Measurements from ENCODE around the gene GCNT2.
"Not testable (repeated sequence)": the region's sequence is repeated elsewhere in the genome, so short reads cannot be mapped to it uniquely, and the experiment has no call there.

Gene GCNT2

GRCh38 chr6:10491905-10492304 lies 29.2 kb upstream of the GCNT2 start:
- H3K27me3 ChIP-seq (ENCODE audit: low read depth); H3K4me1 ChIP-seq; H3K36me3 ChIP-seq (replicated peaks); H3K9me3 ChIP-seq; DNase-seq (ENCODE audit: low spot score in 2 of 2); H3K4me3 ChIP-seq: not testable (repeated sequence)
- in situ Hi-C loops (cut with MboI; ENCODE audit: low sequenced_read_pairs) = loop anchor here (25.0 kb wide), 2 partner anchors 295 to 570 kb away; no protein-coding TSS in a partner anchor

GRCh38 chr6:10495029-10495428 lies 26.1 kb upstream of the GCNT2 start:
- no peak overlapping the region for H3K4me3 ChIP-seq
- DNase-seq (ENCODE audit: low spot score in 2 of 2) = no peak
- in situ Hi-C loops (cut with MboI; ENCODE audit: low sequenced_read_pairs) = loop anchor here (25.0 kb wide), 2 partner anchors 292 to 567 kb away; no protein-coding TSS in a partner anchor
- H3K4me1 ChIP-seq = no peaks in the 10 kb centered on the region
- H3K9me3 ChIP-seq = no peaks in the 10 kb centered on the region
- H3K27me3 ChIP-seq (ENCODE audit: low read depth) = no peaks in the 10 kb centered on the region
- no peaks in the 10 kb centered on the region for H3K36me3 ChIP-seq (replicated peaks)

- in situ Hi-C loops (cut with MboI; ENCODE audit: low sequenced_read_pairs) = loop anchor here (25.0 kb wide), 1 partner anchor 182 kb away; the partner anchor contains the start of genes C6orf52 and PAK1IP1
- Histone ChIP-seq H3K4me1 (peaks cover 14% of the 10 kb centered on the region), H3K9me3 (no peaks in the 10 kb centered on the region), H3K27me3 (ENCODE audit: low read depth) (no peaks in the 10 kb centered on the region), H3K4me3 (no peak overlapping the region), H3K36me3 (replicated peaks) (no peaks in the 10 kb centered on the region)
- peak; percentile 84 to 87 for DNase-seq (ENCODE audit: low spot score in 2 of 2)
Measured at GRCh38 chr6:10505529-10505928, 15.6 kb upstream of the GCNT2 start.

- H3K4me1 ChIP-seq = peaks cover 14% of the 10 kb centered on the region
- no peaks in the 10 kb centered on the region for H3K9me3 ChIP-seq
- no peaks in the 10 kb centered on the region for H3K36me3 ChIP-seq (replicated peaks)
- no peaks in the 10 kb centered on the region for H3K27me3 ChIP-seq (ENCODE audit: low read depth)
- in situ Hi-C loops (cut with MboI; ENCODE audit: low sequenced_read_pairs) = loop anchor here (25.0 kb wide), 1 partner anchor 180 kb away; the partner anchor contains the start of genes C6orf52 and PAK1IP1
- no peak overlapping the region for H3K4me3 ChIP-seq
- no peak for DNase-seq (ENCODE audit: low spot score in 2 of 2)
Measured at GRCh38 chr6:10507298-10507697, 13.9 kb upstream of the GCNT2 start.

GRCh38 chr6:10507715-10508114 lies 13.4 kb upstream of the GCNT2 start:
- Histone ChIP-seq H3K4me3 (no peak overlapping the region), H3K4me1 (peaks cover 14% of the 10 kb centered on the region), H3K36me3 (replicated peaks) (no peaks in the 10 kb centered on the region), H3K9me3 (no peaks in the 10 kb centered on the region), H3K27me3 (ENCODE audit: low read depth) (no peaks in the 10 kb centered on the region)
- no peak for DNase-seq (ENCODE audit: low spot score in 2 of 2)
- in situ Hi-C loops (cut with MboI; ENCODE audit: low sequenced_read_pairs) = loop anchor here (25.0 kb wide), 1 partner anchor 180 kb away; the partner anchor contains the start of genes C6orf52 and PAK1IP1

DNA sequence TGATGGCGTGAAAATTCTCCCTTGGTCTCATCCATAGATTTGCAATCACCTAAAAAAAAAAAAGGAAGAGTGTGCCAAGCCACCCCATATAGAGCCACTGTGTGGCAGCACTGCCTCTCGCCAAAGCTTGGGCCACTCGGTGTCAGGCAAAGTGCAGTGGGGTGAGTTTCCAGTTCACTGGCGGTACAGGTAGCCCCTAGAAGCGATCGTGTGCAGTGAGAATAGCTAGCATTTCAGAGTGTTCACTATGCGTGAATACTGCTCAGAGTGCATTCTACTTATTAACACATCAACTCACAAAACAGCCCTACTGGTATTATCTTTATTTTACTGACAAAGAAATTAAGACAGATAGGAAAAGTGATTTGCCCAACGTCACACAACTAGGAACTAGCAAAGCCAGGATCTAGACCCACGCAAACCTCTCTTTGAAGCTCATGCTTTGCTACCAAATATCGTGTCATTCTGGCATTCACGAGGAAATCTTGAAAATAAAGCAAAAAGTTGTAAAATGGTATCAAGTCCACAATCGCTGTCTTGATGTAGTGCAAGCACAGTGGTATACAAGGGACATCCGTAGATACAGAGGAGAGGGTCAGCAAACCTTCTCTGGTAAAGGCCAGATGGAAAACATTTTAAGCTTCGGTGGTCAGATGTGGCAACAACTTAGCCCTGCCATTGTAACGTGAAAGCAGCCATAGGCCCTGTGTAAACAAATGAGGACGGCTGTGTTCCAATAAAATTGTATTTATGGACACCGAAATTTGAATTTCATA lies 10.4 kb upstream of the GCNT2 start:
- H3K36me3 ChIP-seq (replicated peaks) = no peaks in the 10 kb centered on the region
- H3K4me3 ChIP-seq = no peak overlapping the region
- DNase-seq (ENCODE audit: low spot score in 2 of 2) = peak; percentile 52 to 73
- no peaks in the 10 kb centered on the region for H3K9me3 ChIP-seq
- H3K27me3 ChIP-seq (ENCODE audit: low read depth) = no peaks in the 10 kb centered on the region
- peaks cover 7% of the 10 kb centered on the region for H3K4me1 ChIP-seq
- in situ Hi-C loops (cut with MboI; ENCODE audit: low sequenced_read_pairs) = loop anchor here (25.0 kb wide), 1 partner anchor 177 kb away; the partner anchor contains the start of genes C6orf52 and PAK1IP1

DNA sequence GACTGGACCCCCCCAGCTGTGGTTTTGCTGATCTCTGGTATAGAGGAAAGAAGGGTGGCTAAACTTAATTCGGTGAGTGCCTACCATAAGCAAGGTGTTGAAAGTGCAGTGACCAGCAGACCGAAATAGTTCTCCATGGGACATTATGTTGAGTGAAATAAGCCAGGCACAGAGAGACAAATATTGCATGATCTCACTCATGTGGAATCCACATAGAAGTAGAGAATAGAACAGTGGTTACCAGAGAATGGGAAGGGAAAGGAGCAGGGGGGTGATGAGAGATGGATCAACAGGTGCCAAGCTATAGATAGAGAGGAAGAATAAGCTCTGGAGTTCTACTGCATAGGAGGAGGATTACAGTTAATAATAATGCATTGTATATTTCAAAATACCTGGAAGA lies 9.7 kb upstream of the GCNT2 start:
- DNase-seq (ENCODE audit: low spot score in 2 of 2) = no peak
- H3K36me3 ChIP-seq (replicated peaks) = no peaks in the 10 kb centered on the region
- H3K27me3 ChIP-seq (ENCODE audit: low read depth) = no peaks in the 10 kb centered on the region
- peaks cover 3% of the 10 kb centered on the region; the same call in 1 of the 2 replicates for H3K4me1 ChIP-seq
- H3K4me3 ChIP-seq = no peak overlapping the region
- no peaks in the 10 kb centered on the region for H3K9me3 ChIP-seq
- in situ Hi-C loops (cut with MboI; ENCODE audit: low sequenced_read_pairs) = loop anchor here (25.0 kb wide), 1 partner anchor 176 kb away; the partner anchor contains the start of genes C6orf52 and PAK1IP1

GRCh38 chr6:10513544-10513943 lies 7.6 kb upstream of the GCNT2 start:
- Histone ChIP-seq H3K27me3 (ENCODE audit: low read depth) (no peaks in the 10 kb centered on the region), H3K9me3 (no peaks in the 10 kb centered on the region), H3K36me3 (replicated peaks) (no peaks in the 10 kb centered on the region), H3K4me1 (no peaks in the 10 kb centered on the region; the same call in 1 of the 2 replicates), H3K4me3 (no peak overlapping the region)
- in situ Hi-C loops (cut with MboI; ENCODE audit: low sequenced_read_pairs) = loop anchor here (25.0 kb wide), 1 partner anchor 174 kb away; the partner anchor contains the start of genes C6orf52 and PAK1IP1
- DNase-seq (ENCODE audit: low spot score in 2 of 2) = no peak

DNA sequence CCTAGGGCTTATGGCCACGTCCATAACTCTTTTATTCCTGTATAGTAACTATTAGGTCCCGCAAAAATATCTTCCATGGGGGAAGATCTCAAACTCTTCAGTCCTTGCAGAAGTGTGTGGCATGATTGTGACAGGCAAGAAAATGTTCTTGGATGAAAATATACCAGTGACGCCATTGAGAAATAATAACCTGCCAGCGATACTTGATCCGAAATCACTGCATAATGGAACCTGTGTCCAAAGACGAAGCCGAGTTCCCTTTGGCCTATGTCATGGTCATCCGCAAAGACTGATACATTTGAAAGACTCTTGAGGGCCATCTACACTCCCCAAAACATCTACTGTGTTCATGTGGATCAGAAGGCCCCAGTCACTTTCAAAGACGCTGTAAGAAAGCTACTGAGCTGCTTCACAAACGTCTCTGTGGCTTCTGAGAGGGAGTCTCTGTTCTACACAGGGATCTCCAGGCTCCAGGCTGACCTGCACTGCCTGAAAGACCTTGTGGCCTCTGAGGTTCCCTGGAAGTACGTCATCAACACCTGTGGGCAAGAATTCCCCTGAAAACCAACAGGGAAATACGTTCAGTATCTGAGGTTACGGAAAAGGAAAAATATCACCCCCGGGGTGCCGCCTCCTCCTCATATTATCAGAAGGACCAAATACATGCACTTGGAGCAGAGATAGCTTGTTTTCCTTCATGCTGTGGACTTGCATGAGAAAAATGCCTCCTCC lies 6.9 kb upstream of the GCNT2 start:
- Histone ChIP-seq H3K9me3 (no peaks in the 10 kb centered on the region), H3K4me3 (no peak overlapping the region), H3K4me1 (peaks cover 7% of the 10 kb centered on the region), H3K36me3 (replicated peaks) (no peaks in the 10 kb centered on the region), H3K27me3 (ENCODE audit: low read depth) (no peaks in the 10 kb centered on the region)
- in situ Hi-C loops (cut with MboI; ENCODE audit: low sequenced_read_pairs) = loop anchor here (25.0 kb wide), 1 partner anchor 173 kb away; the partner anchor contains the start of genes C6orf52 and PAK1IP1
- no peak for DNase-seq (ENCODE audit: low spot score in 2 of 2)

- Histone ChIP-seq H3K9me3 (no peaks in the 10 kb centered on the region), H3K27me3 (ENCODE audit: low read depth) (no peaks in the 10 kb centered on the region), H3K36me3 (replicated peaks) (no peaks in the 10 kb centered on the region), H3K4me3 (no peak overlapping the region), H3K4me1 (peaks cover 22% of the 10 kb centered on the region)
- DNase-seq (ENCODE audit: low spot score in 2 of 2) = no peak
- in situ Hi-C loops (cut with MboI; ENCODE audit: low sequenced_read_pairs) = loop anchor here (25.0 kb wide), 1 partner anchor 170 kb away; the partner anchor contains the start of genes C6orf52 and PAK1IP1
Measured at GRCh38 chr6:10516953-10517352, 4.2 kb upstream of the GCNT2 start.

DNA sequence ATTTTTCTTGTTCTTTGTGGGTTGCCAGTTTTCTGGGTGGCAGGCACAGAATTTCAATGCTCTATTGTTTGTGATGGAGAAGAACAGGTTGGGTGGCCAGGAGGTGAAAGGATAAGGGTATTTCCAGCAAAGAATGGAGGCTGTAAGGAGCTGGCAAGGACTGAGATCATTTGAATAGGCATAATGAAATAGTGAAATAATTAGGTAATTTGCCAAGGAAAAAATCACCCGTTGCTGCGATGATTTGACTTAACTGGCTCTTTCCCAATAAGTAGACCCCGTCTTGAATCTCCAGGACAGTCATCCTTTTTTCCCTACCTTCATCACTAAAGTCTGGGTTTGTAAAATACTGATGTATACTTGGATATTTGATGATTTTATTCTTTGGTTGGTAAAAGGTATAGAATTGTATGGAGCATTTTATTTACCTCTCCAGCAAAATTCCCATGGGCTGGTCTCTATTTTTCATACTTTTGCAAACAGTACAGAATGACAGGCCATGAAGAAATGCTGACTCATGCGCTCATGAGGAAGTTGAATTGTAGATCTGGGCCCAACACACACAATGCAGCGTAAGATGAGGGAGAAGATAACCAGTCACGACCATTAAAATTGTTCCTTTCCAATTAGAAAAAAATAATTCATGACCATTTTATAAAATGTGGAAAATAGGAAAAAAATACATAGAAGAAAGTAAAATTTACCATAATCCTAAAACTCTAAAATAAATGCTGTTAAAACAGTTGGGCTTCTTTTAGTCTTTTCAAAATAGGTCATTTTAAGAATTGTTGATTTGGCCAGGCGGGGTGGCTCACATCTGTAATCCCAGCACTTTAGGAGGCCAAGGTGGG lies 2.4 kb upstream of the GCNT2 start:
- H3K4me1 ChIP-seq = peaks cover 33% of the 10 kb centered on the region
- no peaks in the 10 kb centered on the region for H3K27me3 ChIP-seq (ENCODE audit: low read depth)
- no peak for DNase-seq (ENCODE audit: low spot score in 2 of 2)
- in situ Hi-C loops (cut with MboI; ENCODE audit: low sequenced_read_pairs) = loop anchor here (25.0 kb wide), 1 partner anchor 169 kb away; the partner anchor contains the start of genes C6orf52 and PAK1IP1
- H3K36me3 ChIP-seq (replicated peaks) = no peaks in the 10 kb centered on the region
- H3K4me3 ChIP-seq = no peak overlapping the region
- no peaks in the 10 kb centered on the region for H3K9me3 ChIP-seq

- not testable (repeated sequence) for H3K4me3 ChIP-seq; H3K9me3 ChIP-seq; DNase-seq (ENCODE audit: low spot score in 2 of 2); H3K27me3 ChIP-seq (ENCODE audit: low read depth); H3K36me3 ChIP-seq (replicated peaks)
- in situ Hi-C loops (cut with MboI; ENCODE audit: low sequenced_read_pairs) = loop anchor here (25.0 kb wide), 1 partner anchor 168 kb away; the partner anchor contains the start of genes C6orf52 and PAK1IP1
- peaks cover 33% of the 10 kb centered on the region for H3K4me1 ChIP-seq
Measured at GRCh38 chr6:10519408-10519697, 1.8 kb upstream of the GCNT2 start.

DNA sequence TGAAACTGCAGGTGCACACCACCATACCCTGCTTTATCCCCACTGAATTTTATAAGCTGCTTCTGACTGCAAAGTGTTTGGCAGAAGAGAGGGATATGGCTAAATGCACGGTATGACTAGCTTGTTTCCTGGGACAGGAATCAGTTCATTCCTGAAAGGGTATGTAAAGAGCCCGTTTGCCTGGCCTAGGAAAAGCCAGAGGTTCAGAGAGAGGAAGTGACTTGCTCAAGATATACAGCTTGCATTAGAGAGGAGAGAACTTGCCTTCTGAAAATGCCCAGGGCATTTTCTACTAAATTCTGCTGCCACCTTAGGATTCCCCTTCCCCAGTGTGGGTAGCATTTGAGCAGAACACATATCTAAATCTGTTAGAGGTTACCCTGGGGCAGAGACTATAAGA lies 683 bp upstream of the GCNT2 start:
- Histone ChIP-seq H3K4me1 (peaks cover 33% of the 10 kb centered on the region), H3K27me3 (ENCODE audit: low read depth) (no peaks in the 10 kb centered on the region), H3K9me3 (no peaks in the 10 kb centered on the region), H3K36me3 (replicated peaks) (no peaks in the 10 kb centered on the region), H3K4me3 (no peak overlapping the region)
- no peak for DNase-seq (ENCODE audit: low spot score in 2 of 2)
- in situ Hi-C loops (cut with MboI; ENCODE audit: low sequenced_read_pairs) = loop anchor here (25.0 kb wide), 1 partner anchor 167 kb away; the partner anchor contains the start of genes C6orf52 and PAK1IP1
